ENCODE results near the gene TTC32.
"Not testable (repeated sequence)": the region's sequence is repeated elsewhere in the genome, so short reads cannot be mapped to it uniquely, and the experiment has no call there.

The TTC32 gene

DNA sequence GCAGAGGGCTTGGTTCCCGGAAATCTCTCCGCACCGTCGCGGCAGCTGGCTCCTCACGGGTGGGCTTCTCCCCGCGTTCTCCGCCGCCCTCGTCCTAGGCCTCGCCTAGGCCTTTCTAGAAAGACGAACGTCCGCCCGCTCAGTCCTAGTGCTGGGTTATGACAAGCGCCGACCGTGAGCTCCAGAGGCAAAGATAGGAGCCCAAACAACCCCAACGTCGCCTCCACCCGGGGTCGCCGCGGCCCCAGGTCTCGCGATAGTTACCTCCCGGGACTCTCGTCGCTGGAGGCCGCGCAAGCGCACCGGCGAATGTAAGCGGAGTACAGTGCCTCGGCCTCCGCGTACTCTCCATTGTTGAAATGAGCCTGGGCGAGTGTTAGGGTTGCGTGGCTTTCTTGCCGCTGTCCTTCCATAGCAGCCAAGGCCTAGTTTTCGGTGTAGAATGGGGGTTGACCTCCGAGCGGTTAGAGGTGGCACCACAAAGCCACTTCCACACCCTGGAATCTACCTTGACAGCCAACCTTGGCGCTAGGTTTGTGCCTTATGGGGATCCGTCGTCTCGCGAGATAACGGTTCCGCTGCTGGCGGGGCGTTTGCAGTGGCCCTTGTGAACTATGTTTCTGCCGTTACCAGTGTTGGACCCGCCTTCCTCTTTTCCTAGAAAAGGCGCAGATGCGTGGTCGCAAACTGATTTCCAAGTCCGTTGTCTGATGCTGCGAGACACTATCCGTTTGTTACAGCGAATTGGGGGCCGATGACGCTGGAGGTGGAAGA is at the start of gene TTC32:
Gene TTC32 (minus strand): TSS at position 542 of the 774 bp plus-strand sequence. CDS start 129 bp downstream, at position 413.
- peak; percentile 90 for DNase-seq

DNA sequence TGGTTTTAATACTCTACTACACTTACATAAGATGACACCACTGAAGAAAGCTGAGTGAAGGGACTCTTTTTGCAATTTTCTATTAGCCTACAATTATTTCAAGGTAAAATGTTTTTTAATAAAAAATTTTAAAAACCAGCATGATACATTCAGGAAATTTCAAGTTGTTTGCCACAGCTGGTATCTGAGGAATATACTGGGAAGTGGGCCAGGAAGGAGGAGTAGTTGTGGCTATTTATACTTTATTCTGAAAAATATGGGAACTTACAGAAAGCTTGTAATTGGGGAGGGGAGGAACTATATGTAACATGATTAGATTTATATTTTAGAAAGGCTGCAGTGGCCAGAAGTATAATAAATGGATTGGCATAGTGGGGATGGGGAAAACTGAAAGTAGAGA is 47.3 kb upstream of the TTC32 start:
- no peak for DNase-seq

DNA sequence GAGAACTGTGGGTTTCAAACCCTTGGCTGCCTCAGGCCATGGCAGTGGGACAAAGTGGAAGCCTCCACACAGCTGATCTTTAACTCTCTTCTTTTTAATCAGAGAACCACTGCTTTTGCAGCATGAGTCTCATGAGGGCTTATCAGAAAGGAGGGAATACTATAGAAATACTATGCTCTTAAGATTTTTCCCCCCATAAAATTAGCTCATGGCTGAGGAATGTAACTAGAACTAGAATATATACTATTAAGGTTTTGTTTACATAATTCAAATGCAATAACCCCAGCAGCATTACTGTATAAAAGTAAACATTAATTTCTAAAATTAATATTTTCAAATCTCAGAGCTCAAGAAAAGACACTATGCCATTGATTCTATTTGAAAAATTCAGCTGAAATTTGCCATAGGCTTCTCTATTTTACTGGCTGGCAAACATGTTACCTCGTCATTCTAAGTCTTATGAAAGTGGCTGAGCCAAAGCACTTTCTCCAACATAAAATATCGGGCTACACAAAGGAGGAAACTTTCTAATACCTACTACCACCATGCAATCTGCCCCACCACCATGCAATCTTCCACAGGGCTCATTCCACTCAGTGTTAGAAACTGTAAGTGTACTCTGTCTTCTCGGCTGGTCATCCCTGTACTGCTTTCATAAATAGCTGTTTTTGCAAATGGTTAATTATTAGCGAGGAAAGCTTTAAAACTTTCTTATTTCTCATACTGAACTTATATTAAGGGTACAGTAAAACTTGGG is 45.6 kb upstream of the TTC32 start:
- DNase-seq: no peak

DNA sequence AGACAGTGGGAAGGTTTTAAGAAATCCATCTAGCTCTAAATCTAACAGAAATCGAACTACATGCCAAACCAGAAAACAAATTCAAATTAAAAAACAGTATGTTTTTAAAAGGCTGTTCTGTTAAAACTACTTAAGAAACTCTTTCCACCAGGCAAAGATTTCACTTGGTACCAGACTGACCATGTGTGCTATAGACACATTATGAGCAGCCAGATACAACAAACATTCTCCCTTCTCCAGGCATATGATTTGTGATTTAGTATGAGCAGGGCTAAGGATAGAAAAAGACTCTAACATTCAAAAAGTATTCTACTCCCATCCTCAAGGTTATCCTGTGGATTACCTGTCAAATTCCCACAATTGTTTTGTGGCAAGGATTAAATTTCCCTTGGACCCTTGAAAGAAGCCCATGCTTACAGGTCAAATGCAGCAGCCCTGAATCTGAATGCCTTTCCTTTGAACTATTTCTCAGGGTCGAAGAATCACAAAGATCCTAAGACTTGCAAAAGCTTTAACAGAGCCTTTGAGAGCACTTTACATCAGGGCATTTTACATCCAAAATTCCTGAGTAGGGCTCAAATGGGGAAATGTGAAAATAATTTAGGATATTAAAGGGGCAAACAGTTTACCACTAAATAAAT is 42.5 kb upstream of the TTC32 start:
- no peak for DNase-seq

DNA sequence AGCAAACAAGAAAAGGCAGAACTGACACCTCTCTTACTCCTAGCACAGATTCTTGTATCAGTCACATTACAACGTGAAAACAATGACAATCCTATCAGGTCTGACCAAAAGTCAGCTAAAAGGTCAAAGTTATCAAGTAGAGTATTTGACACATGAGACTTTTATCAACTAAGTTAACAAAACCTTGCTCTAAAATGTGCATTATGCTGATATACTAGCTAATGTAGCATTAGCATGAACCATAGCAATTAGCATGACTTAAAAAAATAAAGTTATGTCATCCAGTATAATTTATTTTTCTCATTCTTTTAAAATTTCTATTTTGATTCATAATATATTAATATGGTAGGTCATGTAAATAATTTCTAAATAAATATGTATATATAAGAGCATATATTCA is 41.4 kb upstream of the TTC32 start:
- no peak for DNase-seq

DNA sequence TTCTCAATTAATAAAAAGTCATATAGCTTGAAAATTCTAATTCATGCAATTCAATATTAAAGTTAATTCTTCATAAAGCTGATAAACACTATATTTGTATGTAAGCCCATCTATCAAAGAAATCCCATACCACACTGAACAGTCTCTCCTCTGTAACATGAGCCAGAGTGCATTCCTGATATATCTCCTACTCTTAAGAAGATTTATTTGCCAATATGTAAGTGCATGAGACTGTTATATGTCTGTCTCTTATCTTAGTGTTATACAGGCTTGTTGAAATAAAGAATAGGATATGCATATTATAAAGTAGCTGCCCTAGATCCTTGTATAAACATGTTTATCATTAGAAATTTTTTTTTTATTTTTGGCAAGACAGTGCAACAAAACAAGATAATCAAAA is 40.4 kb upstream of the TTC32 start:
- no peak for DNase-seq

DNA sequence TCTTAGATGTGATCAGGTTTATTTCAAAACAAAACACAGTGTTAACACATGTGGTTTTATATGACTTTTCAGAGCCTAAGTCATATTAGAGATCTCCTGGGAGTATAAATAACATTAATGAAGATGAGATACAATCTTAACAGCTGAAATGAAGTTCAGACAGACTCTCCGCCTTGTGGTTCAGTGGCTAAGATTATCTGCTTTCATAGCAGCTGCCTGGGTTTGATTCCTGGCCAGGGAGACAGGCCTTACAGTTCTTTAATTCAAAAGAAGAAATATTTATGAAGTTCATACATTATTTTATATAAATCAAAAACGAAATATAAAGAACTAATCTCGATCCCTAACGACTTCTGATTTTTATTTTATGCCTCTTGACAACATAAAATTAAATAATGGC is 35.2 kb upstream of the TTC32 start:
- DNase-seq: no peak

DNA sequence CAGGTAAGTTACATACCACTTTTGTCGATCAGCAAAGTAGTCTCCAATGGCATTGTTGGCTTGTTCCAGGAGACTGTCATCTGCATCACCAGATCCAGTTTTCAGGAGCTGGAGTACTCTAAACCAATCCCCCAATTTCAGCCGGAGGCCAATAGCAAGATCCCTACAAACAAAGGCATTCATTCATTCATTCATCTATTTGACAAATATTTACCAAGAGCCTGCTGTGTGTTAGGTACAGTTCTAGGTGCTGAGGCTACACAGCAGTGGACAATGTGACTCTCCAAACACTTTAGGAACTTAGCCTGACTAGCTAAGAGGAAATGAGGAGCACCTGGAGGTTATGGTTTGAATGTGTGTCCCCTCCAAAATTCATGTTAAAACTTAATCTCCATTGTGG is 34.4 kb upstream of the TTC32 start:
- DNase-seq: no peak

DNA sequence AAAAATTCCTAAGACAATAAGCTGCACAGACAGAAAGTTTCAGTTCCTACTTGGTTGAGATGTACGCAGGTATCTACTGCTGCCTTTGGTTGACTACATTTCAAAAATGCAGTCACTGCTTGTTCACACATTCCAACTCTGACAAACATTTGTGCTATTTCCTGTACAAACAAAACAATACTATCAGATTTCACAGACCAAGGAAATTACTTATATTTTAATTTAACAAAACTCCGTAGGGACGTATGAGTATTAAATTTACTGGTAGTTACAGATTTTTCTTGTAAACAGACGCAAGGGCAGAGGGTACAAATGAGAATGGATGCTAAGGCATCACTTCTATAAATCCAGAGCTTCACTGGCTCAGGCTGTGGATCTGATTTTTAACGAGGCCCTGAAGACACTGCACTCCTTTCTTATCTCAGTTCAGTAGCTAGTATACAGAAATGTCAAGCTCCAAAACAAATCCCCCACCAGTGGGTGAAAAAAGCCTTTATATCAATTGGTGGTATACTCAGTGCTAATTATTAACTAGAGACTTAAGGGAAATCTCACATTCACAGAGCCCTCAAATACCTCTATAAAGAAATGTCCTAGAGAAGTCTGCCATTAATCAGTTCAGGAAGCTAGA is 31.7 kb upstream of the TTC32 start:
- no peak for DNase-seq

DNA sequence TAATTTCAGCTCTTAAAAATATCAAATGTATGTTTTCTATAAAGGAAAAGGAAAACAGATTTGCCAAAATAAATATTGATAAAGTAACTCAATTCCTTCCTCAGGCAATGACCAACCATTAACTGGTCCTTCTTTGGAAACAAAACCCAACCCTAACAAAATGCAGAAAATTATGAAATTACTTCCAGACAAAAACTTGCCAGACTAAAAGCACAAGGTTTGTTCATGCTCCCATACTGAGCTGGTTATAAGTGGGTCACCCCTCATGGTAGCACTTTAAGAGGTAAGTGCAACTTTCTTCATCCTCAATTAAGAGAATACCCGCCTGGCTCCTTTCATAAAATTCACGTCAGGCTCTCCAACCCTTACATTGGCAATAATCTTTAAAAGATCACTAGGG is 31.1 kb upstream of the TTC32 start:
- DNase-seq: no peak

DNA sequence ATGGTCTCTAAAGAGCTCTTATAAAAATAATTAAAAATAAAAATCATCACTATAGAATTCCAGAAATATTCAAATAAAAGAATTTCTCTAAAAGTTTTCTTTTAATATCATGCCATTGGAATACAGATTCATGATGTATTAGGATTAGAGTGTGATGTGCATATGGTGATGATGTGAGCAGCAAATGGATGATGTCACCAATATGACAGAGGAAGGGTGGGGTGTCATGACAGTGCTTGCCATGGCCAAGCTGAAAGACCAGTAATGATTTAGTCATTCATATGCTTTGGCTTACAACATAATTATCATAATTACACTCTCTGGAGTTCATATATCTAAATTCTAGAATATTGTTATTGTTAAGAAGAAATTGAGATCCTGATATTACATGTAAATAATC is 27.4 kb upstream of the TTC32 start:
- DNase-seq: no peak

DNA sequence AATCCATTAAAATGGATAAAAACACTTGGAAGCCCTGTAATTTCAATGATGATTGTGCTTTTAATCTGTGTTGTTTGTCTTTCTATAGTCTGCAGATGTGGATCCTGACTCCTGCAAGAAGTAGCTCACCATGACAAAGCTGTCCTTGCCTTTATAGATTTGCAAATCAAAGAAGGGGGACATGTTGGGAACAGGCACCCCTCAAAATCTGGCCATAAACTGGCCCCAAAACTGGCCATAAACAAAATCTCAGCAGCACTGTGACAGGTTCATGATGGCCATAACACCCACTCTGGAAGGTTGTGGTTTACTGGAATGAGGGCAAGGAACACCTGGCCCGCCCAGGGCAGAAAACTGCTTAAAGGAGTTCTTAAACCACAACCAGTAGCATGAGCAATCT is 26.0 kb upstream of the TTC32 start:
- not testable (repeated sequence) for DNase-seq

DNA sequence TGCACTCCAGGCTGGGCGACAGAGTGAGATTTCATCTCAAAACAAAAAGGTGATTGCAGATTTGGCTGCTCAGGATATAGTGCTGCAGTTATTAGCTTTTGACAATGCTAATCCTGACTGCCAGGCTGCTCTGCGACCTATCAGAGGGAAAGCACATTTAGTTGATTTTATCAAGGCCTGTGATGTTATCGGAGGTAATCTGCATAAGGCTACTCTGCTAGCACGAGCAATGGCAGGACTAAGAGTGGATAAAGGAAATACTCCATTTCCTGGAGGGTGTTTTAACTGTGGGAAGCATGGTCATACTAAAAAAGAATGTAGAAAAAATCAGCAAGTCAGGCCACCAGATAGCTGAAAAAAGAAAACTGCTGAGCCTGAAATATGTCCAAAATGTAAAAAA is 22.7 kb upstream of the TTC32 start:
- not testable (repeated sequence) for DNase-seq

DNA sequence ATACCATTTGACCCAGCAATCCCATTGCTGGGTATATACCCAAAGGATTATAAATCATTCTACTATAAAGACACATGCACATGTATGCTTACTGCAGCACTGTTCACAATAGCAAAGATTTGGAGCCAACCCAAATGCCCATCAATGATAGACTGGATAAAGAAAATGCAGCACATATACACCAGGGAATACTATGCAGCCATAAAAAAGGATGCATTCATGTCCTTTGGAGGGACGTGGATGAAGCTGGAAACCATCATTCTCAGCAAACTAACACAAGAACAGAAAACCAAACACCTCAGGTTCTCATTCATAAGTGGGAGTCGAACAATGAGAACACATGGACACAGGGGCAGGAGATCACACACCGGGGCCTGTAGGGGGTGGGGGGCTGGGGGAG is 20.4 kb upstream of the TTC32 start:
- not testable (repeated sequence) for DNase-seq

DNA sequence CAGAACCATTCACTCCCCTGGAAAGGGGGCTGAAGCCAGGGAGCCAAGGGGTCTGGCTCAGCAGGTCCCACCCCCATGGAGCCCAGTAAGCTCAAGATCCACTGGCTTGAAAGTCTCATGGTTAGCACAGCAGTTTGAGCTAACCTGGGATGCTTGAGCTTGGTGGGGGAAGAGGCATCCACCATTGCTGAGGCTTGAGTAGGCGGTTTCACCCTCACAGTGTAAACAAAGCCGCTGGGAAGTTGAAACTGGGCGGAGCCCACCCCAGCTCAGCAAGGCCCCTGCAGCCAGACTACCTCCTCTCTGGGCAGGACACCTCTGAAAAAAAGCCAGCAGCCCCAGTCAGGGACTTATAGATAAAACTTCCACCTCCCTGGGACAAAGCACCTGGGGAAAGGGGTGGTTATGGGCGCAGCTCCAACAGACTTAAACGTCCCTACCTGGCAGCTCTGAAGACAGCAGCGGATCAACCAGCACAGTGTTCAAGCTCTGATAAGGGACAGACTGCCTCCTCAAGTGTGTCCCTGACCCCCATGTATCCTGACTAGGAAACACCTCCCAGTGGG is 14.7 kb upstream of the TTC32 start:
- no peak for DNase-seq

DNA sequence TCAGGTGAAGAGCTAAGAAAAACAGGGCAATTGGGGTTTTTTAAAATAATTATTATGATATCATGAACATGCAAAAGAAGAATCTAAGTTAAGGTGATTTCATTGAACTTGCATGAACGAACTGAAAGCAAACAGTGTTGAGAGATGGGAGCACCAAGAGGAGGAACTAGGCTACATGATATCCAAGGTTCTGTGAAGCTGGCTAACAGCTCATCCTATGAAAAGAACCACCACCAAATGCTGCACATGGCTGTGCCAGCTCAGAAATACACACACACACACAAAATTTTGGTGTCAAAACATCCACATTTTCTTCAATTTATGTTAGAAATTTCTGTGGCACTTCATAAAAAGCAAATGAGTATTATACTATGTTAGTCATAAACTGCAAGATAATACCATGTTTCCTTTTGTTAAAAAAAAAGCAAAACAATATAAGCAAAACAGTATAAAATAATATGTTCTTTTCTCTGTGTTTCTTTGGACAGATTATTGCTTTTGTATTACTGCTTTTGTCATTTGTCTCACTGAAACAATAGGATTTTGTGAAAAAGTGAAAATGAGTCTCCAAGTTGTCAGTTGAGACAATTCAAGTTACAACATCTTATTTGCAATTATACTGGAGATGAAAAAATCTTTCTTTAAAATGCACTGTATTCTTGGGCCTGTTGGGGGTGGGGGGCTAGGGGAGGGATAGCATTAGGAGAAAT is 12.6 kb upstream of the TTC32 start:
- DNase-seq: no peak

DNA sequence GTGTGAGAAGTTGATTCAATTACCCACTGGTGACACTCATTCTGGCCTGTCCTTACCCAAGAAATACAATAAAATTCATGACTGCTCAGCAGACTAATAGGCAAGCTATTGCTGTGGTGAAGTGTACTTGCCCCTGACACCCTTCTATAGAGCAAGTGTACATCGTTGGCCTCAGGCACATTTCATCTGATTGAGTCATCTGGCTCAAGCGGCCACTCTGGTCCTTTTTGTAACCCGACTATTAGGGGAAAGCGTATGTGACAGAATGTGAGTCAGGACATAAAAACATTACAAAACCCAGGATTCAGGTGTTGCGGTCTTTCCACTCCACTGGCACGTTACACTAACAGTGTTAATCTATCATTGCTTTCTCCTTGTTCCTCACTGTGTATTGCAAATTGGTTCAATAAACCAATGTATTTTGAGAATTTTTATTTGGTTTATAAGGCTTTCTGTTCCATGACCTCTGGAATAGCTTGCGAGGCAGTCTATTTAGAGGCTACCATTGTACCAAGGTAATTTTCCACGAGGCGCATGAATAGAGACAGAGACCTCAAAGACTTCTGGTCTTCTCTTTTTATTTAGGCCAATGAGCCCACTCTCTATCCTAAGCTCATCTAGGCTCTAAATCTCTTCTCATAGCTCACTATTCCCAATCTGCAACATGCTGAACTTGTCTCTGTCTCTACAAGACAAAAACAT is 10.2 kb upstream of the TTC32 start:
- DNase-seq: no peak

DNA sequence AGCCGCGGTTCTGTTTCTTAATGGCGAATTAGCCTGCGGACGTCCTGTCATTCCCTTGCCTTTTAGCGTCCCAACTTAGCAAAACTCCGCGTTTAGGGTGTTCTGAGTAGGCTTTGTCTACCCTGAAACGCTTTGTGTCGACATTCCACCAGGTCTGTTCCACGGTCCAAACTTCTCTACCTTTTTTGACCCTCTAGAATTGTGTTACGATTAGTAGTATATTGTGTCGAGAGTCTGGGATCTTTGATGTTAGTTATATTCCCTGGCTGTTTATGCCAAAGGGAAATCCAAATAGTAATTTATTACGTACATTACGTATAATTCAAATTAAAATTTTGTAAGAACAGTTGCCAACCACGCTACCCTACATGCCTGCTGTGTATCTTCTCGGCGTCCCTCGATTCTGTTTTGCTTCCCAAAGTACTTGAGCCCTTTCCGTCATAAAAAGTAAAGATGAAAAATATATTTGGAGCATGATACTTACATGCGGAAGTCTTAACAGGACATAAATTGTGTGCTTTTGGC is 495 bp upstream of the TTC32 start:
- DNase-seq: no peak

DNA sequence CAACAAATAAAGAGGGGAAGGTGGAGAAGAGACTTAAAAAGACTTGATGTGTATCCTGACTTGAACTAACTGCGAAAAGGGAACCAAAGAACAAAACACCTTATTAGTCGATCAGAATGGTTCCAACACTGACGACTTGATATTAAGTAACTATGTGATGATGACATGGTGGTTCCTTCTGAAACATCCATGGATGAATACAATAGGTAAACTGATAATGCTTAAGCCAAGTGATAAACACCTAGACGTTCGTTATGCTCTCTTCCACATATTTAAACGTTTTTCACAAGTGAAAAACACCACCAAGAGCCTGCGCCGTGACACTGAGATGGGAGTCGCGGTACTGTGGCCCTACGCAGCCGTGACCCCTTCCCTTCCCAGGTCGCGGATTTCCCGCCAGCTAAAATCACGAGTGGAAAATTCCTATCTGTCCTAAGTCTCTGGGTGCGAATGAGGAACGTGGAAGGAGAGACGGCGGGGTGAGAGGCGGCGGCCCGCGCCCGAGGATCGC is 797 bp downstream of the TTC32 start:
- DNase-seq: no peak

DNA sequence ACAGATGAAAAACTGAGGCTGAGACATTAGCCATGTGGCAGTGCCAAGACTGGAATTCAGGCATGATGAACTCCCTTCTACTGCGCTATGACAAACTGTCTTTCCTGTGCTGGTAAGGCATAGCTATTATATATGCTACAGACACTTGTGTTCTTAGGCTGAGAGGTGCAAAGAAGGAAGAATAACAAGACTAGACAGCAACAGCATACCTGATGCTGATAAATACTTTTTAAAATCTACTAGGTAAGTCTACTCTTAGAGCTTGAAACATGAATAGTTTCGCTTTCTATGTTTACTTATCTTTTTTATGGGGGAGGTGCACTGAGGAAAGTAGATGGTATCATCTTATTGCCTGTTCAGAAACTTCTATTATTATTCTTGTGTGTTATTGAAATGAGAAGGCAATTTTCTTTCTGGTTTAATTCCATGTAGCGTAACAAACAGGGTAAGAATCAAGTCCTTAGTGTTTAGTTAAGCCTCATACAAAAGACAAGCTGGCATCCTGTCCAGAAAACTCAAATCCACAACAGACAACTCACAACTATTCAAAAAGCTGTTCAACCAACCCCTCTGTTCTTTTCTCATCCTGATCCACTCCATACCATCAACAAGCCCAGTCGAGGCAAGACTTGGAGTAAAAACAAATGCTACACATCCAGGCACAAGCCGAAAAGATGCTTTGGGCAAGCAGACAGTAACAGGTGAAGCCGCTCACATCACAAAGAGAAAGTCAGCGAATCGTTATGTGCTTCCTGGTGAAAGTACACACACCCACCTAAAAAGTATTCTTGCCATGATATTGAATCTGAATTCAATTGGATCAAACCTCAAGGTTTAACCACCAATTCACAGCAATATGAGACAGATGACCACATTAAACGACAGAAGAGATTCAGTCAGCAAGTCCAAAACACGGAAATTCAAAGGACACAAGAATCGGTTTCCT is 1.5 kb downstream of the TTC32 start:
- no peak for DNase-seq
